GM19043 (cell line): ENCODE data around the gene HGD.

Source experiments
- ATAC-seq: cut with Tn5 transposase; IDR thresholded peaks from one replicate; pipeline ENCODE4 v1.9.1; 2021; ENCODE audit warnings: low read depth; ENCODE audit not compliant: unreplicated experiment

HGD gene

GRCh38 chr3:120596853-120597223 lies 85.2 kb downstream of the HGD start:
- no peak for ATAC-seq

GRCh38 chr3:120596116-120596852 lies 85.8 kb downstream of the HGD start, which contains the start of gene NDUFB4:
NDUFB4 (plus strand) TSS chr3:120596336; CDS start chr3:120596360, 24 bp downstream.
- peak; percentile 92 for ATAC-seq

GRCh38 chr3:120595788-120596115 lies 86.3 kb downstream of the HGD start:
- no peak for ATAC-seq

GRCh38 chr3:120587332-120587975 lies 94.6 kb downstream of the HGD start:
- no peak for ATAC-seq
